Testis (tissue), 3 donors: ENCODE measurements around the gene HAT1. TPM values are rescaled to one million over a fixed set of nuclear protein-coding genes. Genes with fewer than 3 reads are reported as not detected.

Source experiments
- DNase-seq: peaks from one replicate; pipeline ENCODE4 v3.0.0-alpha.2; 2019
- H3K27ac ChIP-seq, 2 donors: fragments of 200-600 bp; sonication (generic); one replicate each; pipeline ENCODE4 v1.5.1; 2019
- H3K27me3 ChIP-seq: fragments of 200-600 bp; sonication (generic); one replicate; pipeline ENCODE4 v1.5.1; 2019
- H3K36me3 ChIP-seq: fragments of 200-600 bp; sonication (generic); one replicate; pipeline ENCODE4 v1.5.1; 2017; ENCODE audit warnings: low read depth; ENCODE audit errors: missing control alignments
- H3K4me1 ChIP-seq: fragments of 200-600 bp; sonication (generic); one replicate; pipeline ENCODE4 v1.5.1; 2019
- H3K4me3 ChIP-seq, 2 donors: fragments of 200-600 bp; sonication (generic); one replicate each; pipeline ENCODE4 v1.5.1; 2017 to 2019
- H3K9me3 ChIP-seq: fragments of 200-600 bp; sonication (generic); one replicate; pipeline ENCODE4 v1.5.1; 2017
- POLR2A ChIP-seq: fragments of 450-650 bp; IDR thresholded peaks from one replicate; pipeline ENCODE4 v1.6.1; 2017; ENCODE audit warnings: antibody characterized with exemption, mild to moderate bottlenecking, moderate library complexity
- WGBS, 2 donors: methylation state at CpG; one replicate each; pipeline ENCODE4 v1.1.5; 2018; 5-methylcytosine and 5-hydroxymethylcytosine counted together
- intact Hi-C: fragments of 100-400 bp; cut with DNase I; formaldehyde crosslinking; loops from one replicate; pipeline ENCODE4 v1.15.1; 2023; ENCODE audit warnings: low total_unique reads
- polyA plus RNA-seq: library from polyadenylated mRNA; stranded (reverse); fragments of 350-450 nt; fragmentation: Illumina TruSeq; extraction: RNeasy Lipid Tissue Mini Kit (QIAGEN cat#74804); gene quantifications from one replicate; pipeline ENCODE4 v1.2.3, GENCODE V29; 2014; ENCODE audit warnings: low read depth, low replicate concordance; ENCODE audit not compliant: insufficient read depth
- total RNA-seq, 2 donors: library from RNA; depleted of rRNA; stranded (reverse); fragments of >200 nt; gene quantifications; one replicate each; pipeline ENCODE4 v1.2.3, GENCODE V29; 2016
- TF ChIP-seq, protein P1 (sequence below), 3 experiments: fragments of 450-650 bp in 2 of 3; fragments of 200-600 bp in 1 of 3; sonication (generic) in 1 of 3; IDR thresholded peaks; one replicate each; pipeline ENCODE4 v1.5.1; 2016 to 2019; ENCODE audit warnings: antibody characterized with exemption in 3 of 3, mild to moderate bottlenecking in 2 of 3, moderate library complexity in 1 of 3

Gene HAT1
- total and polyA plus RNA-seq, 3 donors from 2014 or later, result 34.5 to 46.3 (median 38.2) TPM

DNA sequence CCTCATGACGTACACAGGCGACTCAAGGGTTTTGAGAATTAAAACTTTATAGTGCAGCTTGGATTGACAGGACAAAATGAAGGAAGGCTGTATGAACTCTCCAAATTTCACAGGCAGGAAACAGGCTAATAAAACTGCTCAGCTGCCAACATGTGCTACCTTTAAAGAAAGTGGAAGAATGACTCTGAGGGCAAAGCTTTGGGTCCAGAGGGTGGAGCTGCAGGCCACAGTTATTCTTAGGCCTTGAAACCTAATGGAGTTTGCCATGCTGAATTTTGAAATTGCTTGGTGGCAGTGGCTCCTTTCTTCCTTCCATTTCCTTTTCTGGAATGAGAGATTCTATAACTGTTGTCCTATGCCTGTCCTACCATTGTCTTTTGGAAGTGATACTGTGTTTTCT, 34.8 kb downstream of the HAT1 start:
- H3K27me3 ChIP-seq, result no peaks in the 10 kb centered on the region
- H3K36me3 ChIP-seq, result no peaks in the 10 kb centered on the region
- no peaks in the 10 kb centered on the region for H3K4me1 ChIP-seq
- H3K9me3 ChIP-seq, result no peaks in the 10 kb centered on the region
- intact Hi-C loops, result no loop called here
- no peak for DNase-seq
- H3K27ac ChIP-seq, result no peak overlapping the region
- 95 to 97% methylated on average over 2 of the region's 2 CpGs for WGBS, 2 donors
- no peak overlapping the region for H3K4me3 ChIP-seq
- TF ChIP-seq, protein P1, sequence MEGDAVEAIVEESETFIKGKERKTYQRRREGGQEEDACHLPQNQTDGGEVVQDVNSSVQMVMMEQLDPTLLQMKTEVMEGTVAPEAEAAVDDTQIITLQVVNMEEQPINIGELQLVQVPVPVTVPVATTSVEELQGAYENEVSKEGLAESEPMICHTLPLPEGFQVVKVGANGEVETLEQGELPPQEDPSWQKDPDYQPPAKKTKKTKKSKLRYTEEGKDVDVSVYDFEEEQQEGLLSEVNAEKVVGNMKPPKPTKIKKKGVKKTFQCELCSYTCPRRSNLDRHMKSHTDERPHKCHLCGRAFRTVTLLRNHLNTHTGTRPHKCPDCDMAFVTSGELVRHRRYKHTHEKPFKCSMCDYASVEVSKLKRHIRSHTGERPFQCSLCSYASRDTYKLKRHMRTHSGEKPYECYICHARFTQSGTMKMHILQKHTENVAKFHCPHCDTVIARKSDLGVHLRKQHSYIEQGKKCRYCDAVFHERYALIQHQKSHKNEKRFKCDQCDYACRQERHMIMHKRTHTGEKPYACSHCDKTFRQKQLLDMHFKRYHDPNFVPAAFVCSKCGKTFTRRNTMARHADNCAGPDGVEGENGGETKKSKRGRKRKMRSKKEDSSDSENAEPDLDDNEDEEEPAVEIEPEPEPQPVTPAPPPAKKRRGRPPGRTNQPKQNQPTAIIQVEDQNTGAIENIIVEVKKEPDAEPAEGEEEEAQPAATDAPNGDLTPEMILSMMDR (IDR thresholded peaks at IDR 0.05), result no peak
- TF ChIP-seq POLR2A, result no peak

DNA sequence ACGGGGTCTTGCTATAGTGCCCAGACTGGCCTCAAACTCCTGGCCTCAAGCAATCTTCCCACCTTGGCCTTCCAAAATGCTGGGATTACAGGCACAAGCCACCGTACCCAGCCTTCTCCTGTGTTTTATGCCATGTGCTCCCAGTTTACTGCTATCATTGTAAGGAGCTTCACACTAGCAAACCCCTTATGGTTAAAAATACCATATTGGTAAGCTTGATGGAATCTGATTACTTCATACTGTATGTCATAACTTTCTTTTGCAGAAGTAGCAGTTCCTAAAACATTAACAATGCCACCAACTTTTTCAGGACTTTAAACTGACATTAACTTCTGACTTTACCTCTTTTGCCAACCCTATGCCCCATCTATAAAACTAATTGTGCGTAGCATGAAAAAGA, 36.2 kb downstream of the HAT1 start:
- TF ChIP-seq, protein P1 (IDR thresholded peaks at IDR 0.05), result no peak
- TF ChIP-seq POLR2A, result no peak
- Histone ChIP-seq H3K27ac (no peak overlapping the region), H3K9me3 (no peaks in the 10 kb centered on the region), H3K36me3 (no peaks in the 10 kb centered on the region), H3K27me3 (no peaks in the 10 kb centered on the region), H3K4me1 (no peaks in the 10 kb centered on the region), H3K4me3 (no peak overlapping the region)
- DNase-seq, result no peak
- 86 to 92% methylated on average over 3 of the region's 3 CpGs for WGBS, 2 donors
- intact Hi-C loops, result no loop called here

DNA sequence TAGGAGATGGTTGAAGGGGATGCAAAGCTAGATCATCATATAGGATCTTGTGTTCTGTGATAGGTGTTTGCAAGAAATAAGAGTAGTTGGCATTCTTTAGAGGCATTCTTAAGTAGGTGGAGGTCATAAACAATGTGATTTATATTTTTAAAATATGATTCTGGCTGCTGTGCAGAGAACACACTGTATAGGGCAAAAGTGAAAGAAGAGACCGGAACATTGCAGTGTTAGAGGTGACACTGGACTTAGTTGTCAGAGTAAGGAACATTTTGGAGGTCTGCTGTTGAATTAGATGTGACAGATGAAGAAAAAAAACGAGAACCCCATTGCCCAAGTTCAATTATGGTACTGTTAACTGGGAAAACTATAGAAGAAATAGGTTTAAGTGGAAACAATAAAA, 37.7 kb downstream of the HAT1 start:
- no peaks in the 10 kb centered on the region for H3K4me1 ChIP-seq
- H3K27ac ChIP-seq, result no peak overlapping the region
- H3K9me3 ChIP-seq, result no peaks in the 10 kb centered on the region
- WGBS, 2 donors, result 75 to 80% methylated on average over 2 of the region's 2 CpGs
- H3K4me3 ChIP-seq, result no peak overlapping the region
- no peaks in the 10 kb centered on the region for H3K27me3 ChIP-seq
- intact Hi-C loops, result no loop called here
- no peaks in the 10 kb centered on the region for H3K36me3 ChIP-seq
- TF ChIP-seq POLR2A, result no peak
- TF ChIP-seq, protein P1 (IDR thresholded peaks at IDR 0.05), result no peak
- DNase-seq, result no peak

DNA sequence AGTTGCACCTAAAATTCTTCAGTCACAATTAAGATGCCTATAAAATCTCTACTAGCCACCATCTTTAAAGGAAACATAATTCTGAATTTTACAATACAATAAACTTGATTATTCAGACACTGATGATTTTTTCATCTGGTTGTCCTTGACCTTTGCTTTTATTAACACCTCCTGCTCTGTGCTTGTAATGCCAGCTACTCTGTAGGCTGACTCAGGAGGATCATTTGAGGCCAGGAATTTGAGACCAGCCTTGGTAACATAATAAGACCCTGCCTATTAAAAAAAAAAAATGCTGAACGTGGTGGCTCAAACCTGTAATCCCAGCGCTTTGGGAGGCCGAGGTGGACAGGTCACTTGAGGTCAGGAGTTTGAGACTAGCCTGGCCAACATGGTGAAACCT, 38.3 kb downstream of the HAT1 start:
- Histone ChIP-seq H3K4me1 (no peaks in the 10 kb centered on the region), H3K27me3 (no peaks in the 10 kb centered on the region), H3K27ac (no peak overlapping the region), H3K36me3 (no peaks in the 10 kb centered on the region), H3K9me3 (no peaks in the 10 kb centered on the region), H3K4me3 (no peak overlapping the region)
- no peak for TF ChIP-seq POLR2A
- intact Hi-C loops, result no loop called here
- 93 to 94% methylated on average over 3 of the region's 3 CpGs for WGBS, 2 donors
- DNase-seq, result no peak

DNA sequence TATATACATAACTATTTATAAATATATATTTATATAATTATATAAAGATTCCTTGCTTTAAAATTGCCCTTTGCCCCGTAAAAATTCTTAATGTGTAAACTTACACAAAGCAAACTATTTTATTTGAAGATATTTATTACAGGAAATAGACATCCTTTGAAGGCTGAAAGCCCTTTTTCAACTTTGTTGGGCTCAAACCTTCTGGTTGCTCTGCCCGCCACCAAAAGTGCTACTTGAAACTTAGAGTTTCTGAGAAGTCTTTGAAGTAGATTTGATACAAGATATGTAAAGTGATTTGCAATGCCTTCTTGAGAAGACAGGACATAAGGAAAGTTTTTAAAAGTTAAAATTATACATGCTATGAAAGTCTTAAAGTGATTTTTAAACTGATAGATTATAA, 40.9 kb downstream of the HAT1 start:
- no peak overlapping the region for H3K27ac ChIP-seq
- intact Hi-C loops, result no loop called here
- no peaks in the 10 kb centered on the region for H3K27me3 ChIP-seq
- H3K4me3 ChIP-seq, result no peak overlapping the region
- no peak for TF ChIP-seq POLR2A
- TF ChIP-seq, protein P1 (IDR thresholded peaks at IDR 0.05), result no peak
- no peaks in the 10 kb centered on the region for H3K36me3 ChIP-seq
- no peaks in the 10 kb centered on the region for H3K9me3 ChIP-seq
- H3K4me1 ChIP-seq, result no peaks in the 10 kb centered on the region
- no peak for DNase-seq
- WGBS, 2 donors, result 94 to 96% methylated on average over 2 of the region's 2 CpGs
